ENCODE measurements around the gene ZNF784. TPM values are rescaled to one million over a fixed set of nuclear protein-coding genes. Genes with fewer than 3 reads are reported as not detected.

Gene ZNF784
- total and polyA plus RNA-seq, 9 of the 15 experiments (the other 6 are each of a cell fraction or from before 2014, with no cell fraction given): 0.14 to 6.1 (median 2.1) TPM

DNA sequence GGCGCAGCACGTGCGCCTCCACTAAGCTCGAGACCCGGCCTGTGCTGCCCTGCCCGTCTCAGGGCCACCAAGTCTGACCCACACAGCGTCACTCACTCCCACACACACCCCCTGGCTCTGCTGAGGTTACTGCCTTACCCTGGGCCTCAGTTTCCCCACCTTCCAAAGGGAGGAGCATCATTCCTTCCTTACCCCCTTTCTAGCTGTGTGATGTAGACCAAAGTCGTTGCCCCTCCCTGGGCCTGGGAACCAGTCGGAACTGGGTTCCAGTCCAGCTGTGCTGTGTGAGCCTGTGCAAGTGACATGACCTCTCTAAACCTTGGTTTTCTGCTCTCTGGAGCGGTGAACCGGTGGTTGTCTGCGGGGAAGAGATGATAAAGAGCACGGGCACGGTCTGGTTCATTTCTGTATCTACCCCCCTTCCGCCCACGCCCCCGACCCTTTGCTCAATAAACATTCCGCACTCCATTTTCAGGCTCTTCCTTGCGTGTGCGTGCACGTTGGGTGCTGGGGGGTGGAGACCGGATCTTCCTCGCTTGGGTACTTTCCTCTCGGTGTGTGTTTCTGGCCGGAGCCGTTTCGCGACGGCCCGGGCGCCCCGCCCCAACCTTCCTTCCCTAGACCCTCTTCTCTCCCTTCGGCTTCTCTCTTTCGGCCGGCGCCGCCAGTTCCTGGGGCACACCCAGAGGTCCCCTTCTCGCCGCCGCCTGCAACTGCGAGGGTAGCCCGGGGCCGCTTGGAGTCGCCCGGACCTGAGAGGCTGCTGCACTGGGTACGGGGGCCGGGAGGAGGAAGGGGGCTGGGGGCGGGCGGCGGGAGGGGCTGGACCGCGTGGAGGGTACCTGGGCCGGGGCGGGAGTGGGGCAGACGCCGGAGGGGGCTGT is 18.9 kb upstream of the ZNF784 start, which contains the start of gene ZNF581 (continued):
- TF ChIP-seq, protein P1, sequence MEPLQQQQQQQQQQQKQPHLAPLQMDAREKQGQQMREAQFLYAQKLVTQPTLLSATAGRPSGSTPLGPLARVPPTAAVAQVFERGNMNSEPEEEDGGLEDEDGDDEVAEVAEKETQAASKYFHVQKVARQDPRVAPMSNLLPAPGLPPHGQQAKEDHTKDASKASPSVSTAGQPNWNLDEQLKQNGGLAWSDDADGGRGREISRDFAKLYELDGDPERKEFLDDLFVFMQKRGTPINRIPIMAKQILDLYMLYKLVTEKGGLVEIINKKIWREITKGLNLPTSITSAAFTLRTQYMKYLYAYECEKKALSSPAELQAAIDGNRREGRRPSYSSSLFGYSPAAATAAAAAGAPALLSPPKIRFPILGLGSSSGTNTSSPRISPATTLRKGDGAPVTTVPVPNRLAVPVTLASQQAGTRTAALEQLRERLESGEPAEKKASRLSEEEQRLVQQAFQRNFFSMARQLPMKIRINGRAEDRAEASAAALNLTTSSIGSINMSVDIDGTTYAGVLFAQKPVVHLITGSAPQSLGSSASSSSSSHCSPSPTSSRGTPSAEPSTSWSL (CRISPR knock-in tag; IDR thresholded peaks at IDR 0.05; ENCODE audit: borderline replicate concordance): no peak
- TF ChIP-seq EWSR1 (IDR thresholded peaks at IDR 0.05; ENCODE audit: borderline replicate concordance, low read depth, partially characterized antibody) (no peak), RFX1 (IDR thresholded peaks at IDR 0.05) (no peak), HMGN3 (IDR thresholded peaks at IDR 0.05; ENCODE audit: borderline replicate concordance, extremely low read depth, insufficient read length, low read depth, low read length) (peak; percentile 87), SNRNP70 (optimal IDR thresholded peaks at IDR 0.05; ENCODE audit: low read depth, low read length) (no peak), NCOA1 (IDR thresholded peaks at IDR 0.05; ENCODE audit: low read depth) (peak; percentile 98), CXXC5 (CRISPR knock-in tag; IDR thresholded peaks at IDR 0.05) (peak; percentile 81), NRF1 (conservative IDR thresholded peaks at IDR 0.05 in 1 of 2, IDR thresholded peaks at IDR 0.05 in 1 of 2) (0 out of 4 replicates have a peak, but pooled peaks of 1 of the 2 experiments have one; percentile 21)
- TF ChIP-seq, protein P2, sequence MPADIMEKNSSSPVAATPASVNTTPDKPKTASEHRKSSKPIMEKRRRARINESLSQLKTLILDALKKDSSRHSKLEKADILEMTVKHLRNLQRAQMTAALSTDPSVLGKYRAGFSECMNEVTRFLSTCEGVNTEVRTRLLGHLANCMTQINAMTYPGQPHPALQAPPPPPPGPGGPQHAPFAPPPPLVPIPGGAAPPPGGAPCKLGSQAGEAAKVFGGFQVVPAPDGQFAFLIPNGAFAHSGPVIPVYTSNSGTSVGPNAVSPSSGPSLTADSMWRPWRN (IDR thresholded peaks at IDR 0.05; ENCODE audit: low read depth): no peak
- TF ChIP-seq, protein P3, sequence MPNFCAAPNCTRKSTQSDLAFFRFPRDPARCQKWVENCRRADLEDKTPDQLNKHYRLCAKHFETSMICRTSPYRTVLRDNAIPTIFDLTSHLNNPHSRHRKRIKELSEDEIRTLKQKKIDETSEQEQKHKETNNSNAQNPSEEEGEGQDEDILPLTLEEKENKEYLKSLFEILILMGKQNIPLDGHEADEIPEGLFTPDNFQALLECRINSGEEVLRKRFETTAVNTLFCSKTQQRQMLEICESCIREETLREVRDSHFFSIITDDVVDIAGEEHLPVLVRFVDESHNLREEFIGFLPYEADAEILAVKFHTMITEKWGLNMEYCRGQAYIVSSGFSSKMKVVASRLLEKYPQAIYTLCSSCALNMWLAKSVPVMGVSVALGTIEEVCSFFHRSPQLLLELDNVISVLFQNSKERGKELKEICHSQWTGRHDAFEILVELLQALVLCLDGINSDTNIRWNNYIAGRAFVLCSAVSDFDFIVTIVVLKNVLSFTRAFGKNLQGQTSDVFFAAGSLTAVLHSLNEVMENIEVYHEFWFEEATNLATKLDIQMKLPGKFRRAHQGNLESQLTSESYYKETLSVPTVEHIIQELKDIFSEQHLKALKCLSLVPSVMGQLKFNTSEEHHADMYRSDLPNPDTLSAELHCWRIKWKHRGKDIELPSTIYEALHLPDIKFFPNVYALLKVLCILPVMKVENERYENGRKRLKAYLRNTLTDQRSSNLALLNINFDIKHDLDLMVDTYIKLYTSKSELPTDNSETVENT (CRISPR knock-in tag; IDR thresholded peaks at IDR 0.05): no peak
- TF ChIP-seq, protein P4, sequence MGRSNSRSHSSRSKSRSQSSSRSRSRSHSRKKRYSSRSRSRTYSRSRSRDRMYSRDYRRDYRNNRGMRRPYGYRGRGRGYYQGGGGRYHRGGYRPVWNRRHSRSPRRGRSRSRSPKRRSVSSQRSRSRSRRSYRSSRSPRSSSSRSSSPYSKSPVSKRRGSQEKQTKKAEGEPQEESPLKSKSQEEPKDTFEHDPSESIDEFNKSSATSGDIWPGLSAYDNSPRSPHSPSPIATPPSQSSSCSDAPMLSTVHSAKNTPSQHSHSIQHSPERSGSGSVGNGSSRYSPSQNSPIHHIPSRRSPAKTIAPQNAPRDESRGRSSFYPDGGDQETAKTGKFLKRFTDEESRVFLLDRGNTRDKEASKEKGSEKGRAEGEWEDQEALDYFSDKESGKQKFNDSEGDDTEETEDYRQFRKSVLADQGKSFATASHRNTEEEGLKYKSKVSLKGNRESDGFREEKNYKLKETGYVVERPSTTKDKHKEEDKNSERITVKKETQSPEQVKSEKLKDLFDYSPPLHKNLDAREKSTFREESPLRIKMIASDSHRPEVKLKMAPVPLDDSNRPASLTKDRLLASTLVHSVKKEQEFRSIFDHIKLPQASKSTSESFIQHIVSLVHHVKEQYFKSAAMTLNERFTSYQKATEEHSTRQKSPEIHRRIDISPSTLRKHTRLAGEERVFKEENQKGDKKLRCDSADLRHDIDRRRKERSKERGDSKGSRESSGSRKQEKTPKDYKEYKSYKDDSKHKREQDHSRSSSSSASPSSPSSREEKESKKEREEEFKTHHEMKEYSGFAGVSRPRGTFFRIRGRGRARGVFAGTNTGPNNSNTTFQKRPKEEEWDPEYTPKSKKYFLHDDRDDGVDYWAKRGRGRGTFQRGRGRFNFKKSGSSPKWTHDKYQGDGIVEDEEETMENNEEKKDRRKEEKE (IDR thresholded peaks at IDR 0.05; ENCODE audit: borderline replicate concordance in 1 of 2, control insufficient read depth in 1 of 2, low read depth in 2 of 2, low read length in 1 of 2): peak in 1 of 2 experiments; percentile 92; a peak in 2 of 4 replicates
- TF ChIP-seq, protein P5, sequence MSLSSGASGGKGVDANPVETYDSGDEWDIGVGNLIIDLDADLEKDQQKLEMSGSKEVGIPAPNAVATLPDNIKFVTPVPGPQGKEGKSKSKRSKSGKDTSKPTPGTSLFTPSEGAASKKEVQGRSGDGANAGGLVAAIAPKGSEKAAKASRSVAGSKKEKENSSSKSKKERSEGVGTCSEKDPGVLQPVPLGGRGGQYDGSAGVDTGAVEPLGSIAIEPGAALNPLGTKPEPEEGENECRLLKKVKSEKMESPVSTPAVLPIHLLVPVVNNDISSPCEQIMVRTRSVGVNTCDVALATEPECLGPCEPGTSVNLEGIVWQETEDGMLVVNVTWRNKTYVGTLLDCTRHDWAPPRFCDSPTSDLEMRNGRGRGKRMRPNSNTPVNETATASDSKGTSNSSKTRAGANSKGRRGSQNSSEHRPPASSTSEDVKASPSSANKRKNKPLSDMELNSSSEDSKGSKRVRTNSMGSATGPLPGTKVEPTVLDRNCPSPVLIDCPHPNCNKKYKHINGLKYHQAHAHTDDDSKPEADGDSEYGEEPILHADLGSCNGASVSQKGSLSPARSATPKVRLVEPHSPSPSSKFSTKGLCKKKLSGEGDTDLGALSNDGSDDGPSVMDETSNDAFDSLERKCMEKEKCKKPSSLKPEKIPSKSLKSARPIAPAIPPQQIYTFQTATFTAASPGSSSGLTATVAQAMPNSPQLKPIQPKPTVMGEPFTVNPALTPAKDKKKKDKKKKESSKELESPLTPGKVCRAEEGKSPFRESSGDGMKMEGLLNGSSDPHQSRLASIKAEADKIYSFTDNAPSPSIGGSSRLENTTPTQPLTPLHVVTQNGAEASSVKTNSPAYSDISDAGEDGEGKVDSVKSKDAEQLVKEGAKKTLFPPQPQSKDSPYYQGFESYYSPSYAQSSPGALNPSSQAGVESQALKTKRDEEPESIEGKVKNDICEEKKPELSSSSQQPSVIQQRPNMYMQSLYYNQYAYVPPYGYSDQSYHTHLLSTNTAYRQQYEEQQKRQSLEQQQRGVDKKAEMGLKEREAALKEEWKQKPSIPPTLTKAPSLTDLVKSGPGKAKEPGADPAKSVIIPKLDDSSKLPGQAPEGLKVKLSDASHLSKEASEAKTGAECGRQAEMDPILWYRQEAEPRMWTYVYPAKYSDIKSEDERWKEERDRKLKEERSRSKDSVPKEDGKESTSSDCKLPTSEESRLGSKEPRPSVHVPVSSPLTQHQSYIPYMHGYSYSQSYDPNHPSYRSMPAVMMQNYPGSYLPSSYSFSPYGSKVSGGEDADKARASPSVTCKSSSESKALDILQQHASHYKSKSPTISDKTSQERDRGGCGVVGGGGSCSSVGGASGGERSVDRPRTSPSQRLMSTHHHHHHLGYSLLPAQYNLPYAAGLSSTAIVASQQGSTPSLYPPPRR (CRISPR knock-in tag; IDR thresholded peaks at IDR 0.05; ENCODE audit: borderline replicate concordance): no peak

Data from K562 (cell line).